Measurements from ENCODE around the gene ZNF778.

ZNF778 gene

GRCh38 chr16:89285381-89285780 lies 67.9 kb downstream of the ZNF778 start:
- Histone ChIP-seq H3K4me3 (ENCODE audit: low read length) (no peak overlapping the region), H3K27ac (ENCODE audit: low read depth, low read length) (no peak overlapping the region), H3K27me3 (ENCODE audit: insufficient read depth, low read length) (no peaks in the 10 kb centered on the region), H3K9me3 (ENCODE audit: insufficient read depth, low read depth, low read length) (no peaks in the 10 kb centered on the region), H3K4me1 (ENCODE audit: insufficient read depth, low read length) (peaks cover 8% of the 10 kb centered on the region), H3K36me3 (ENCODE audit: insufficient read depth, low read length) (peaks cover 85% of the 10 kb centered on the region), H3K9ac (ENCODE audit: low read depth, low read length) (no peak overlapping the region)
- WGBS: 95% methylated on average over 17 of the region's 17 CpGs

GRCh38 chr16:89286096-89286495 lies 68.6 kb downstream of the ZNF778 start:
- 94% methylated on average over 25 of the region's 25 CpGs for whole genome bisulfite sequencing
- H3K27me3 ChIP-seq (ENCODE audit: insufficient read depth, low read length): no peaks in the 10 kb centered on the region
- no peaks in the 10 kb centered on the region for H3K9me3 ChIP-seq (ENCODE audit: insufficient read depth, low read depth, low read length)
- H3K9ac ChIP-seq (ENCODE audit: low read depth, low read length): no peak overlapping the region
- no peak overlapping the region for H3K27ac ChIP-seq (ENCODE audit: low read depth, low read length)
- H3K36me3 ChIP-seq (ENCODE audit: insufficient read depth, low read length): peaks cover 79% of the 10 kb centered on the region
- no peak overlapping the region for H3K4me3 ChIP-seq (ENCODE audit: low read length)
- H3K4me1 ChIP-seq (ENCODE audit: insufficient read depth, low read length): peaks cover 13% of the 10 kb centered on the region
